OCI-LY3 (cell line): ENCODE data around the gene DYNC1H1.

ENCODE experiments used
- H2AFZ ChIP-seq: fragments of 200-600, 300-600 bp; shearing (Covaris generic); 2 replicates; pipeline ENCODE4 v1.6.0; 2014; ENCODE audit warnings: antibody characterized with exemption, low read depth, low read length
- H3K27ac ChIP-seq: fragments of 200-600, 300-600 bp; sonication (generic); 2 replicates; pipeline ENCODE4 v1.5.1; 2014; ENCODE audit warnings: mild to moderate bottlenecking, low read length, moderate library complexity, mixed read lengths
- H3K27me3 ChIP-seq: fragments of 200-600, 300-600 bp; sonication (generic); 2 replicates; pipeline ENCODE4 v1.6.1; 2014; ENCODE audit warnings: low read depth, low read length, mixed read lengths
- H3K36me3 ChIP-seq: fragments of 200-600, 300-600 bp; sonication (generic); replicated peaks from 2 replicates; pipeline ENCODE3; 2014; ENCODE audit warnings: low read depth, low read length, mixed read lengths
- H3K4me1 ChIP-seq: fragments of 300-600, 200-600 bp; sonication (generic); 2 replicates; pipeline ENCODE4 v1.6.1; 2014; ENCODE audit warnings: low read length, mixed read lengths
- H3K4me2 ChIP-seq: fragments of 200-600, 300-600 bp; sonication (generic); 2 replicates; pipeline ENCODE4 v1.6.1; 2014; ENCODE audit warnings: low read length, mixed read lengths
- H3K4me3 ChIP-seq: fragments of 300-600, 200-600 bp; sonication (generic); 2 replicates; pipeline ENCODE4 v1.5.1; 2014; ENCODE audit warnings: antibody characterized with exemption, mild to moderate bottlenecking, low read length, moderate library complexity
- H3K79me2 ChIP-seq: fragments of 300-600, 200-600 bp; shearing (Covaris generic); 2 replicates; pipeline ENCODE4 v1.6.1; 2014; ENCODE audit warnings: mild to moderate bottlenecking, low read length, mixed read lengths
- H3K9ac ChIP-seq: fragments of 300-600, 200-600 bp; shearing (Covaris generic); 2 replicates; pipeline ENCODE4 v1.6.0; 2014; ENCODE audit warnings: mild to moderate bottlenecking, low read length, moderate library complexity
- H3K9me3 ChIP-seq: fragments of 200-600, 300-600 bp; shearing (Covaris generic); 2 replicates; pipeline ENCODE4 v1.6.1; 2014; ENCODE audit warnings: low read length, mixed read lengths; ENCODE audit not compliant: insufficient read depth
- H4K20me1 ChIP-seq: fragments of 200-600, 300-600 bp; sonication (generic); 2 replicates; pipeline ENCODE4 v1.6.1; 2016; ENCODE audit warnings: low read length, mixed read lengths; ENCODE audit not compliant: insufficient read depth
- CTCF ChIP-seq: fragments of 200-600, 300-600 bp; sonication (generic); IDR thresholded peaks from 2 replicates; pipeline ENCODE4 v1.5.1; 2014; ENCODE audit warnings: antibody characterized with exemption, low read length, low read depth
- EZH2phosphoT487 ChIP-seq: fragments of 200-600 bp; shearing (Covaris generic); IDR thresholded peaks from 2 replicates; pipeline ENCODE4 v1.6.1; 2018; ENCODE audit warnings: antibody characterized with exemption, mixed run types, low read depth

The DYNC1H1 gene

GRCh38 chr14:102000902-102001301 is 36.5 kb downstream of the DYNC1H1 start:
- Histone ChIP-seq H3K4me2 (no peak overlapping the region), H3K79me2 (no peaks in the 10 kb centered on the region), H3K4me3 (no peak overlapping the region), H3K27ac (no peak overlapping the region), H3K4me1 (no peaks in the 10 kb centered on the region), H2AFZ (no peak overlapping the region), H4K20me1 (no peaks in the 10 kb centered on the region), H3K9me3 (no peaks in the 10 kb centered on the region), H3K27me3 (no peaks in the 10 kb centered on the region), H3K36me3 (peaks cover 65% of the 10 kb centered on the region), H3K9ac (no peak overlapping the region)
- TF ChIP-seq EZH2phosphoT487 (no peak), CTCF (no peak)

GRCh38 chr14:102005336-102005735 is 41.0 kb downstream of the DYNC1H1 start:
- Histone ChIP-seq H3K79me2 (no peaks in the 10 kb centered on the region), H2AFZ (no peak overlapping the region), H3K27me3 (no peaks in the 10 kb centered on the region), H3K27ac (no peak overlapping the region), H3K4me3 (no peak overlapping the region), H3K4me2 (no peak overlapping the region), H4K20me1 (no peaks in the 10 kb centered on the region), H3K4me1 (no peaks in the 10 kb centered on the region), H3K36me3 (peaks cover 72% of the 10 kb centered on the region), H3K9ac (no peak overlapping the region), H3K9me3 (no peaks in the 10 kb centered on the region)
- TF ChIP-seq EZH2phosphoT487: no peak
- TF ChIP-seq CTCF: no peak

- H3K79me2 ChIP-seq: no peaks in the 10 kb centered on the region
- H3K4me3 ChIP-seq: no peak overlapping the region
- H3K36me3 ChIP-seq: peaks cover 77% of the 10 kb centered on the region
- no peak overlapping the region for H3K9ac ChIP-seq
- H3K27ac ChIP-seq: no peak overlapping the region
- H3K4me1 ChIP-seq: no peaks in the 10 kb centered on the region
- H3K27me3 ChIP-seq: no peaks in the 10 kb centered on the region
- TF ChIP-seq CTCF: no peak
- no peak for TF ChIP-seq EZH2phosphoT487
- H2AFZ ChIP-seq: no peak overlapping the region
- no peaks in the 10 kb centered on the region for H3K9me3 ChIP-seq
- H4K20me1 ChIP-seq: no peaks in the 10 kb centered on the region
- H3K4me2 ChIP-seq: no peak overlapping the region
These were observed 43.6 kb downstream of the DYNC1H1 start for GRCh38 chr14:102007916-102008418.

- no peak overlapping the region for H2AFZ ChIP-seq
- no peaks in the 10 kb centered on the region for H3K4me1 ChIP-seq
- TF ChIP-seq CTCF (no peak), EZH2phosphoT487 (no peak)
- no peak overlapping the region for H3K4me2 ChIP-seq
- no peaks in the 10 kb centered on the region for H3K9me3 ChIP-seq
- H3K4me3 ChIP-seq: no peak overlapping the region
- no peak overlapping the region for H3K9ac ChIP-seq
- H3K36me3 ChIP-seq: peaks cover 83% of the 10 kb centered on the region
- no peak overlapping the region for H3K27ac ChIP-seq
- no peaks in the 10 kb centered on the region for H3K79me2 ChIP-seq
- H4K20me1 ChIP-seq: no peaks in the 10 kb centered on the region
- no peaks in the 10 kb centered on the region for H3K27me3 ChIP-seq
These were observed 44.5 kb downstream of the DYNC1H1 start for GRCh38 chr14:102008891-102009290.
